Measurements from ENCODE around the gene CPT1A.
"Not testable (repeated sequence)": the region's sequence is repeated elsewhere in the genome, so short reads cannot be mapped to it uniquely, and the experiment has no call there.

The CPT1A gene

GRCh38 chr11:68841718-68842426, at the start of gene CPT1A:
Gene CPT1A, minus strand, starts transcription at chr11:68841916. Its CDS starts 26,442 bp downstream, at chr11:68815474.
- DNase-seq (ENCODE audit: low read depth), result peak; percentile 66

GRCh38 chr11:68890490-68891231, 48.9 kb upstream of the CPT1A start:
- DNase-seq (ENCODE audit: low read depth), result no peak

DNA sequence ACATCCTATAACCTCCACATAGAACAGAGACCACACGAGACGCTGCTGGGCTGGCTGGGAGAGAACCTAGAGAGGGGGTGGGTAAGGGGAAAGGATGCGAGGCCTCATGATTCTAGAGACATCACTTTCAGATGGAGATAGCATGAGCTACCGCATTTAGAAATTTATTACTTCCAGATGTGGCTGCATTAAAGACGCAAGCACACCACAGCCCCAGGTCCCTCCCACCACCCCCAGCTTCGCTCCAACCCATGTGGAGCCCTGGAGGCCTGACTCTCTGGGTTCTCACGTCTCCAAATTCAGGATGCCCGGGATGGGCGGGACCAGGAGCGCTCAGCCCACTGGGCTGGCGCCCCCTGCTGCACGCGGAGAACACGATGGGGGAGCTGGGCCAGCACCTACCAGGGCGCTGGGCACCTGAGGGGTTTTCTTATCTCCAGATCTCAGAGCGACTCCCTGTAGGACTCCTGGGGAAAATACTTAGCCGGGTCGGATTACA, 48.3 kb upstream of the CPT1A start:
- no peak for DNase-seq (ENCODE audit: low read depth)

DNA sequence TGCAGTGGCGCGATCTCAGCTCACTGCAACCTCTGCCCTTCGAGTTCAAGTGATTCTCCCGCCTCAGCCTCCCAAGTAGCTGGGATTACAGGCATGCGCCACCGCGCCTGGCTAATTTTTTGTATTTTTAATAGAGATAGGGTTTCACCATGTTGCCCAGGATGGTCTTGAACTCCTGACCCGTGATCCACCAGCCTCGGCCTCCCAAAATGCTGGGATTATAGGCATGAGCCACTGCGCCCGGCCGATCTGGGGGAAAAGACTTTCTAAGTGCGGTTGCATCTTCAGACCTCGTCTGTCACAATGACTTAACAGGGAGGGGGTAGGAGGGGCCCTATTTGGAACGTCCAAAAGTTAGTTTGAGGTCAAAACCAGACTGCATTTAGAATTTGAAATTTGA, 43.1 kb upstream of the CPT1A start:
- not testable (repeated sequence) for DNase-seq (ENCODE audit: low read depth)

DNA sequence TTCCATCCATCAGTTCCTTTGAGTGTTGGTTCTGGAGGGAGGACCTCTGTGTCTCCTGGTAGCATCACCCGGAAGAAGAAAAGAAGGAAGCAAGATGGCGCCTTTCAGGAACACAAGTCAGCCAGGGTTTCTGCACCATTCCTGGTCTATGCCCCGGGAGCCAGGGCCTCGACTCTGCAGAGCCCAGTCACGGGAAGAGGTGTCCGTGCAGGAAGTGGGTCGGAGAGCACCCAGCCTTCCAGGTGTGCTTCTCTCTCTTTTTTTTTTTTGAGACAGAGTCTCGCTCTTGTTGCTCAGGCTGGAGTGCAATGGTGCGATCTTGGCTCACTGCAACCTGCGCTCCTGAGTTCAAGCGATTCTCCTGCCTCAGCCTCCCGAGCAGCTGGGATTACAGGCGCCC, 40.7 kb upstream of the CPT1A start:
- no peak for DNase-seq (ENCODE audit: low read depth)

- DNase-seq (ENCODE audit: low read depth), result no peak
Observed at GRCh38 chr11:68881320-68881719, 39.6 kb upstream of the CPT1A start.

GRCh38 chr11:68880851-68881250, 39.1 kb upstream of the CPT1A start:
- no peak for DNase-seq (ENCODE audit: low read depth)

DNA sequence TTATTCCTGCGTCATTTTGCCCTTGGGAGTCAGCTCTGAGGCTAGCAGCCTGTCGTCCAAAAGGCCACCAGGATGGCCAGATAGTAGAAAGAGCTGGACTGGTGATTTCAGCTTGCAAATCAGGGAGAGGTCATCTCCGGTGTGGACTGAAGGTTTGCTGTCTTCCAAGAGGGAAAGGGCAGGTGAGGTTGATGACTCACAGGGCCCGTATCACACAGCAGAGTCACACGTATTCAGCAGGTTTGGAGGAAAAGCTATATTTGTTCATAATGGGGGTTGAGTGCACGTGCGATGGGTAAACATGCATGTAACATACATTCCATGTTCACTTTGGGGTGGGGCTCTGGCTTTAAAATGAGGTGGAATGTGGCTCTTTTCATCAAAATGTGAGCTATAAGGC, 36.3 kb upstream of the CPT1A start:
- no peak for DNase-seq (ENCODE audit: low read depth)

- DNase-seq (ENCODE audit: low read depth), result no peak
Observed at GRCh38 chr11:68872216-68873003, 30.7 kb upstream of the CPT1A start.

DNA sequence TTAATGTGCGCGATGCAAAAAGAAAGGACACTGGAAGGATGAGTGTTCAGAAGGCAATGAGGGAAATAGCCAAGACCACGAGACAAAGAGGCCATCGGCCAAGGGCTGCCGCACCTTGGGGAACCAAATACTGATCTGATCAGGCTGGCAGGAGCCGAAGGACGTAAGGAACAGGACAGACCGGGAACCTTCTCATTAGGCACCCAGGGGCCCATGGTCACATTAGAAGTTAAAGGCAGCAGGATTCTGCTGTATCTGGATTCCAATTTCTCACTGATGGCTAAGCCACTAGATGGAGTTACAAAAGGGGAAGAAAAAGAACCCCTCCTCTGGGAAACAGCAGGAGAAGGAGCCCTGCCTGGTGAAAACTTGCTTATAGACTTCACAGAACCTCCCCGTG, 28.8 kb upstream of the CPT1A start:
- DNase-seq (ENCODE audit: low read depth), result no peak

DNA sequence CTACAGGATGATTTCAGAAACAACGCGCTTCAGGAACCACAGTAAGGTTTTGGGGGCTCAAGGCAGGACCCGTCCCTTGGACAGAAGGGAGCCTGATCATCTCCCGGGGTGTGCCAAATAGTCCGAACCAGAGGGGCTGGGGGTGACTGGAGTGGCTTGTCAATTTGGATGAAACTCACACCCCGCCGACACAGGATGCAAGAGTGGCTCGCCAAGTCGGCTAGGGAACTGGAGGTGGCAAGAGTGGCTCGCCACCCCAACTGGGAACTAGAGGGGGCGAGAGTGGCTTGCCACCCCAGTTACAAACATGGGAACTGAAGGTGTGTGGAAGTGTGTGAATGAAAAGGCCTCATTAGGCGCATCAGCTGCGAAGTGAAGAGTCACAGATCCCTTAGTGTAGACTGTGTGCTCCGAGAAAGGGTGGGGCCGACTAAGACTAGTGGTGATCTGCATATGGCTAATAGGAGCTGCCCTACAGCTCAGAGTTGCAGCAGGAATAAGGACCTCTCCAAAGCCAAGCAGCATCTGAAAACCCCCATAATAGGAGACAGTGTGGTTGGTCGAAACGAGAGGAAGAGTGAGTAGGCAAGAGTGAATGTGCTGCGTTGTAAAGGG, 26.6 kb upstream of the CPT1A start:
- no peak for DNase-seq (ENCODE audit: low read depth)

- DNase-seq (ENCODE audit: low read depth), result no peak
Observed at GRCh38 chr11:68867066-68867465, 25.4 kb upstream of the CPT1A start.

GRCh38 chr11:68865241-68865640, 23.5 kb upstream of the CPT1A start:
- DNase-seq (ENCODE audit: low read depth), result no peak

- no peak for DNase-seq (ENCODE audit: low read depth)
Observed at GRCh38 chr11:68863553-68864265, 22.0 kb upstream of the CPT1A start.

DNA sequence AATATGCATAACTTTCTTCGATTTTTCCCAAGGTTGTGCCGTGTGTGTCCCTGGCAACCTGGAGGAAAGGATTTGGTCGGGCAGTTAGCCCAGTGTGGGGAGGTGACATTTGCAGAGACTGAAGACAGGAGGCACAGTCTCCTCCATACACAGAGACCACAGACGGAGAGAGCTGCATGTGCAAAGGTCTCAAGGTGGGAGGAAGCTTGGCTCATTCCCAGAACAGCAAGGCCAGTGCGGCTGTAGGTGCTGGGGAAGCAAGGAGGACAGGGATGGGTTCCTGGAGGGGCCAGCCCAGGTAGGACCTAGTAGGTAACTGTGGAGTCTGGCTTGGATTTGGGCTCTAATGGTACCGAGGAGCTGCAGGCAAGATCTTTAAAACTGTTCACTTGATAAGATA, 20.7 kb upstream of the CPT1A start:
- no peak for DNase-seq (ENCODE audit: low read depth)

- DNase-seq (ENCODE audit: low read depth), result no peak
Observed at GRCh38 chr11:68859123-68859522, 17.4 kb upstream of the CPT1A start.

- DNase-seq (ENCODE audit: low read depth), result no peak
Observed at GRCh38 chr11:68857037-68857586, 15.4 kb upstream of the CPT1A start.

DNA sequence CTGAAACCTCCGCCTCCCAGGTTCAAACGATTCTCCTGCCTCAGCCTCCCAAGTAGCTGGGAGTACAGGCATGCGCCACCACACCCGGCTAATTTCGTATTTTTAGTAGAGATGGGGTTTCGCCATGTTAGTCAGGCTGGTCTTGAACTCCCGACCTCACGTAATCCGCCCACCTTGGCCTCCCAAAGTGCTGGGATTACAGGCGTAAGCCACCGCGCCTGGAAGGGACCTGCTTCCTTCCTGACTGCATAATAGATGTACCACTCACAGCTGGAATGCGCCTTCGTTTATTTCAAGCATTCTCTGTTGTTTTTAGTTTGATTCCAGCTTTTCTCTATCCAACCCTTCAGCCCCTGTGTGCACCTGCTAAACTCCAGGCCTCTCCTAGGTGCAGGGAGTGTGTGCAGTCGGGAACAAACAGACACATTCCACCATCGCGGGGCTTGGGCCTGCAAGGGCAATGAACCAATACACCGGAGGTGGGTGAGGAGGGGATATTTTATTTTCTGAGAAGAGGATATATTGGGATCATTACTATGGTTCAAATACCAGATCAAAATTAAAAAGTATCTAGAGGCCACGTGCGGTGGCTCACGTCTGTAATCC, 14.8 kb upstream of the CPT1A start:
- not testable (repeated sequence) for DNase-seq (ENCODE audit: low read depth)

DNA sequence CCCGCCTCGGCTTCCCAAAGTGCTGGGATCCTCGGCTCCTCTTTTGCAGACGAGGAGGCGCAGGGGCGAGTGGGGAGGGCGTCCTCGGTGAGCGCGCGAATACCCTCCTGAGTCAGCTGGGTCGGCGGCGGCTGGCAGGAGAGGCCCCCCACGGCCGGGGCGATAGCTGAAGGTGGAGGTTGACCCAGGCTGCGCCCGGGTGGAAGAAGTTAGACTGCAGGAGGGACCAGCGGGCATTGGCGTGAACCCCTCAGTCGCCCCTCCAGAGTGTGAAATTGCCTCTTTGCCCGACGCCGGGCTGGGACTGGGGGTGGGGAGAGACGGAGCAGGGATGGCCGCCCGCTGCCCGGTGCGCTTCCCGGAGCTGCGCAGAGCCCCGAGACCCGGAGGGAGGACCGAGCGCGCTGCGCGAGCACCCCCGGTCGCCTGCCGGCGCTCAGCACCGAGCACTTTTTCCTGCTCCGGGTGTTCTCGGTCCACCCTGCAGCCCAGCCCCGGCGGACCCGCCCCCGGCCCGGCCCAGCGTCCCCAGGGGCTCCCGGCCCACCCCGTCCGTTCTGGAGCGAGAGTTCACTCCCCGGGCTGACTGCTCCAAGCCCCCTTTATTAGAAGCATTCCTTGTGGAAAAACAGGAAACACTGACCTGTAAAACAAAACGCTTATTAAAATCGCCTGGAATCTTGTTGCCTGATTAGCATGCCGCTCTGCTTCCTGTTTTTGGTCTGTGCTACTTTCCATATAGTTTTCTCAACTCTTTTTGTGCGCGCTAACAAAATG, 13.7 kb upstream of the CPT1A start:
- DNase-seq (ENCODE audit: low read depth), result no peak

All from amniotic epithelial cell (primary cell).